Nephron progenitor cell (in vitro differentiated cells): ENCODE data around the gene SLC16A10.
A peak's percentile ranks its signal among the peaks of the same experiment; 100 is the strongest.
"Not testable (repeated sequence)": the region's sequence is repeated elsewhere in the genome, so short reads cannot be mapped to it uniquely, and the experiment has no call there.

ENCODE experiments used
- DNase-seq: peaks from one replicate; pipeline ENCODE4 v3.0.0; 2021
- H3K27ac Mint-ChIP-seq: 2 replicates; pipeline ENCODE4 v1.8.0; 2021; ENCODE audit warnings: mild to moderate bottlenecking, moderate library complexity, mixed read lengths
- H3K27me3 Mint-ChIP-seq: 2 replicates; pipeline ENCODE4 v1.8.0; 2021; ENCODE audit warnings: mild to moderate bottlenecking, low read depth, mixed read lengths; ENCODE audit not compliant: poor library complexity
- H3K36me3 Mint-ChIP-seq: 2 replicates; pipeline ENCODE4 v1.8.0; 2021; ENCODE audit warnings: low read depth, mixed read lengths
- H3K4me1 Mint-ChIP-seq: 2 replicates; pipeline ENCODE4 v1.8.0; 2021; ENCODE audit warnings: mixed read lengths
- H3K4me3 Mint-ChIP-seq: 2 replicates; pipeline ENCODE4 v1.8.0; 2021; ENCODE audit warnings: mild to moderate bottlenecking, moderate library complexity, mixed read lengths
- H3K9me3 Mint-ChIP-seq: 2 replicates; pipeline ENCODE4 v1.8.0; 2021; ENCODE audit warnings: mild to moderate bottlenecking, moderate library complexity, mixed read lengths
- CTCF ChIP-seq: fragments of 200-600 bp; sonication (generic); IDR thresholded peaks from 2 replicates; pipeline ENCODE4 v1.5.0; 2021; ENCODE audit warnings: antibody characterized with exemption

Gene SLC16A10

GRCh38 chr6:111190637-111191036, 103.3 kb downstream of the SLC16A10 start:
- Mint-ChIP-seq H3K27me3 (no peaks in the 10 kb centered on the region), H3K36me3 (peaks cover 25% of the 10 kb centered on the region), H3K4me1 (no peaks in the 10 kb centered on the region), H3K4me3 (no peak overlapping the region), H3K27ac (no peak overlapping the region), H3K9me3 (peaks cover 39% of the 10 kb centered on the region)
- no peak for DNase-seq
- TF ChIP-seq CTCF, result no peak

GRCh38 chr6:111191136-111191535, 103.8 kb downstream of the SLC16A10 start:
- not testable (repeated sequence) for H3K4me3 Mint-ChIP-seq, H3K27ac Mint-ChIP-seq, H3K27me3 Mint-ChIP-seq, DNase-seq, H3K4me1 Mint-ChIP-seq
- Mint-ChIP-seq H3K9me3 (peaks cover 39% of the 10 kb centered on the region), H3K36me3 (peaks cover 25% of the 10 kb centered on the region)

GRCh38 chr6:111192911-111193555, 105.7 kb downstream of the SLC16A10 start:
- Mint-ChIP-seq H3K9me3 (peaks cover 39% of the 10 kb centered on the region), H3K4me3 (no peak overlapping the region), H3K36me3 (peaks cover 25% of the 10 kb centered on the region), H3K4me1 (no peaks in the 10 kb centered on the region), H3K27ac (no peak overlapping the region), H3K27me3 (no peaks in the 10 kb centered on the region)
- no peak for DNase-seq
- TF ChIP-seq CTCF, result no peak

GRCh38 chr6:111195656-111196055, 108.4 kb downstream of the SLC16A10 start:
- Mint-ChIP-seq H3K4me3 (no peak overlapping the region), H3K9me3 (peaks cover 18% of the 10 kb centered on the region), H3K27ac (no peak overlapping the region), H3K4me1 (peaks cover 13% of the 10 kb centered on the region), H3K27me3 (no peaks in the 10 kb centered on the region), H3K36me3 (peaks cover 12% of the 10 kb centered on the region)
- TF ChIP-seq CTCF, result no peak
- DNase-seq, result no peak

- H3K9me3 Mint-ChIP-seq, result no peaks in the 10 kb centered on the region
- no peak overlapping the region for H3K27ac Mint-ChIP-seq
- no peak overlapping the region for H3K4me3 Mint-ChIP-seq
- no peak for DNase-seq
- peaks cover 27% of the 10 kb centered on the region for H3K4me1 Mint-ChIP-seq
- H3K27me3 Mint-ChIP-seq, result no peaks in the 10 kb centered on the region
- TF ChIP-seq CTCF, result no peak
- H3K36me3 Mint-ChIP-seq, result no peaks in the 10 kb centered on the region
Observed at GRCh38 chr6:111198841-111199240, 111.5 kb downstream of the SLC16A10 start.

GRCh38 chr6:111199935-111200334, 112.6 kb downstream of the SLC16A10 start:
- Mint-ChIP-seq H3K4me3 (peak overlapping the region; percentile 6), H3K36me3 (no peaks in the 10 kb centered on the region), H3K27me3 (no peaks in the 10 kb centered on the region), H3K9me3 (no peaks in the 10 kb centered on the region), H3K4me1 (peaks cover 27% of the 10 kb centered on the region), H3K27ac (no peak overlapping the region)
- TF ChIP-seq CTCF, result no peak
- no peak for DNase-seq
